ENCODE data around the gene SRP68.
"Not testable (repeated sequence)": the region's sequence is repeated elsewhere in the genome, so short reads cannot be mapped to it uniquely, and the experiment has no call there.

Gene SRP68

GRCh38 chr17:76079956-76080767, 7.8 kb upstream of the SRP68 start:
- Histone ChIP-seq H3K9me3 (ENCODE audit: control insufficient read depth, insufficient read depth, low read length) (no peaks in the 10 kb centered on the region), H3K36me3 (ENCODE audit: control insufficient read depth, insufficient read depth, low read length) (peaks cover 20% of the 10 kb centered on the region), H3K27me3 (ENCODE audit: control insufficient read depth, insufficient read depth, low read length) (peaks cover 49% of the 10 kb centered on the region), H3K4me1 (ENCODE audit: control insufficient read depth, insufficient read depth, low read length) (peaks cover 17% of the 10 kb centered on the region), H3K4me3 (ENCODE audit: low read depth, low read length) (peak overlapping the region; percentile 41), H3K9ac (ENCODE audit: low read depth, low read length) (peak overlapping the region; percentile 65)

- peaks cover 17% of the 10 kb centered on the region for H3K36me3 ChIP-seq (ENCODE audit: control insufficient read depth, insufficient read depth, low read length)
- H3K27me3 ChIP-seq (ENCODE audit: control insufficient read depth, insufficient read depth, low read length) = peaks cover 54% of the 10 kb centered on the region
These were observed 7.2 kb upstream of the SRP68 start for GRCh38 chr17:76079535-76079955.

GRCh38 chr17:76078860-76079534, 6.7 kb upstream of the SRP68 start, which contains the start of gene ZACN:
Gene ZACN (plus strand): TSS chr17:76079182. CDS start chr17:76079265, 83 bp downstream.
- peaks cover 17% of the 10 kb centered on the region for H3K4me1 ChIP-seq (ENCODE audit: control insufficient read depth, insufficient read depth, low read length)
- peaks cover 13% of the 10 kb centered on the region for H3K36me3 ChIP-seq (ENCODE audit: control insufficient read depth, insufficient read depth, low read length)
- no peaks in the 10 kb centered on the region for H3K9me3 ChIP-seq (ENCODE audit: control insufficient read depth, insufficient read depth, low read length)
- H3K9ac ChIP-seq (ENCODE audit: low read depth, low read length) = peak within 1 kb of the TSS; percentile 65
- peak within 1 kb of the TSS; percentile 41 for H3K4me3 ChIP-seq (ENCODE audit: low read depth, low read length)
- H3K27me3 ChIP-seq (ENCODE audit: control insufficient read depth, insufficient read depth, low read length) = peaks cover 59% of the 10 kb centered on the region

More at GRCh38 chr17:76079535-76079955, 7.2 kb upstream of the SRP68 start:
- no peaks in the 10 kb centered on the region for H3K9me3 ChIP-seq (ENCODE audit: control insufficient read depth, insufficient read depth, low read length)
- H3K9ac ChIP-seq (ENCODE audit: low read depth, low read length) = no peak overlapping the region
- peaks cover 17% of the 10 kb centered on the region for H3K4me1 ChIP-seq (ENCODE audit: control insufficient read depth, insufficient read depth, low read length)
- peak overlapping the region; percentile 41 for H3K4me3 ChIP-seq (ENCODE audit: low read depth, low read length)

- not testable (repeated sequence) for H3K36me3 ChIP-seq (ENCODE audit: control insufficient read depth, insufficient read depth, low read length); H3K9ac ChIP-seq (ENCODE audit: low read depth, low read length); H3K9me3 ChIP-seq (ENCODE audit: control insufficient read depth, insufficient read depth, low read length); H3K4me3 ChIP-seq (ENCODE audit: low read depth, low read length)
- Histone ChIP-seq H3K27me3 (ENCODE audit: control insufficient read depth, insufficient read depth, low read length) (peaks cover 66% of the 10 kb centered on the region), H3K4me1 (ENCODE audit: control insufficient read depth, insufficient read depth, low read length) (peaks cover 17% of the 10 kb centered on the region)
These were observed 6.1 kb upstream of the SRP68 start for GRCh38 chr17:76078370-76078769.

- no peaks in the 10 kb centered on the region for H3K9me3 ChIP-seq (ENCODE audit: control insufficient read depth, insufficient read depth, low read length)
- no peaks in the 10 kb centered on the region for H3K36me3 ChIP-seq (ENCODE audit: control insufficient read depth, insufficient read depth, low read length)
- peaks cover 68% of the 10 kb centered on the region for H3K27me3 ChIP-seq (ENCODE audit: control insufficient read depth, insufficient read depth, low read length)
- H3K4me1 ChIP-seq (ENCODE audit: control insufficient read depth, insufficient read depth, low read length) = peaks cover 19% of the 10 kb centered on the region
- H3K4me3 ChIP-seq (ENCODE audit: low read depth, low read length) = peak overlapping the region; percentile 60
- H3K9ac ChIP-seq (ENCODE audit: low read depth, low read length) = no peak overlapping the region
These were observed 5.3 kb upstream of the SRP68 start for GRCh38 chr17:76077584-76078110.

- Histone ChIP-seq H3K9me3 (ENCODE audit: control insufficient read depth, insufficient read depth, low read length) (no peaks in the 10 kb centered on the region), H3K36me3 (ENCODE audit: control insufficient read depth, insufficient read depth, low read length) (no peaks in the 10 kb centered on the region), H3K9ac (ENCODE audit: low read depth, low read length) (no peak overlapping the region), H3K4me1 (ENCODE audit: control insufficient read depth, insufficient read depth, low read length) (peaks cover 19% of the 10 kb centered on the region), H3K27me3 (ENCODE audit: control insufficient read depth, insufficient read depth, low read length) (peaks cover 68% of the 10 kb centered on the region), H3K4me3 (ENCODE audit: low read depth, low read length) (peak overlapping the region; percentile 60)
These were observed 4.7 kb upstream of the SRP68 start for GRCh38 chr17:76076765-76077583.

- H3K36me3 ChIP-seq (ENCODE audit: control insufficient read depth, insufficient read depth, low read length) = no peaks in the 10 kb centered on the region
- H3K4me1 ChIP-seq (ENCODE audit: control insufficient read depth, insufficient read depth, low read length) = peaks cover 19% of the 10 kb centered on the region
- peak overlapping the region; percentile 60 for H3K4me3 ChIP-seq (ENCODE audit: low read depth, low read length)
- H3K9me3 ChIP-seq (ENCODE audit: control insufficient read depth, insufficient read depth, low read length) = no peaks in the 10 kb centered on the region
- H3K27me3 ChIP-seq (ENCODE audit: control insufficient read depth, insufficient read depth, low read length) = peaks cover 68% of the 10 kb centered on the region
- H3K9ac ChIP-seq (ENCODE audit: low read depth, low read length) = no peak overlapping the region
These were observed 3.9 kb upstream of the SRP68 start for GRCh38 chr17:76076146-76076764.

- Histone ChIP-seq H3K36me3 (ENCODE audit: control insufficient read depth, insufficient read depth, low read length) (no peaks in the 10 kb centered on the region), H3K9ac (ENCODE audit: low read depth, low read length) (no peak overlapping the region), H3K4me1 (ENCODE audit: control insufficient read depth, insufficient read depth, low read length) (peaks cover 18% of the 10 kb centered on the region), H3K4me3 (ENCODE audit: low read depth, low read length) (peak overlapping the region; percentile 60), H3K9me3 (ENCODE audit: control insufficient read depth, insufficient read depth, low read length) (no peaks in the 10 kb centered on the region), H3K27me3 (ENCODE audit: control insufficient read depth, insufficient read depth, low read length) (peaks cover 68% of the 10 kb centered on the region)
These were observed 3.2 kb upstream of the SRP68 start for GRCh38 chr17:76075364-76076145.

GRCh38 chr17:76074390-76075363, 2.4 kb upstream of the SRP68 start, which contains the start of gene GALR2:
Gene GALR2 (plus strand): TSS chr17:76074781. CDS start chr17:76074884, 103 bp downstream.
- H3K4me3 ChIP-seq (ENCODE audit: low read depth, low read length) = peak within 1 kb of the TSS; percentile 60
- H3K9me3 ChIP-seq (ENCODE audit: control insufficient read depth, insufficient read depth, low read length) = no peaks in the 10 kb centered on the region
- H3K36me3 ChIP-seq (ENCODE audit: control insufficient read depth, insufficient read depth, low read length) = no peaks in the 10 kb centered on the region
- H3K4me1 ChIP-seq (ENCODE audit: control insufficient read depth, insufficient read depth, low read length) = peaks cover 9% of the 10 kb centered on the region
- H3K27me3 ChIP-seq (ENCODE audit: control insufficient read depth, insufficient read depth, low read length) = peaks cover 64% of the 10 kb centered on the region
- H3K9ac ChIP-seq (ENCODE audit: low read depth, low read length) = no peak within 1 kb of the TSS

Data from iPS-15b (cell line).